ENCODE data around the gene ASIC2.

ASIC2 gene

DNA sequence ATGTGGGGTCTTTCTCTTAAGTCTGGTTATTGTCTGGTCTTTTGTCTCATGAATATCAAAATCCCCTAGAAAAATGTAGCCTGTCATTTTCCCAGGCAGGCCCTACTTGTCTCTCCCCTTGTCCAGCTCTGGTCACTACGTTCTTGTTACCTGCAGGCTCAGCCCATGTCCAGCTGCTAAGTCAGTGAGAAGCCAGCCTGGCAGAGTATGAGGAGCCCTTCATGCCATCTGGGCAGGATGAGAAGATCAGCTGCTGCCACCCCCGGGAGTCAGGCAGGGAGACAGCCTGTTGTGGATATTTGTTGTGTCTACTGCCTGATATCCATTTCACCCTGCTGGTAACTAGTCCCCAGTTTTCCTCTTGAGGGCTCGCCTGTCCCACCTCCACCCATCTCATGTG lies 88.9 kb downstream of the ASIC2 start:
- no peak for DNase-seq (ENCODE audit: low spot score)

DNA sequence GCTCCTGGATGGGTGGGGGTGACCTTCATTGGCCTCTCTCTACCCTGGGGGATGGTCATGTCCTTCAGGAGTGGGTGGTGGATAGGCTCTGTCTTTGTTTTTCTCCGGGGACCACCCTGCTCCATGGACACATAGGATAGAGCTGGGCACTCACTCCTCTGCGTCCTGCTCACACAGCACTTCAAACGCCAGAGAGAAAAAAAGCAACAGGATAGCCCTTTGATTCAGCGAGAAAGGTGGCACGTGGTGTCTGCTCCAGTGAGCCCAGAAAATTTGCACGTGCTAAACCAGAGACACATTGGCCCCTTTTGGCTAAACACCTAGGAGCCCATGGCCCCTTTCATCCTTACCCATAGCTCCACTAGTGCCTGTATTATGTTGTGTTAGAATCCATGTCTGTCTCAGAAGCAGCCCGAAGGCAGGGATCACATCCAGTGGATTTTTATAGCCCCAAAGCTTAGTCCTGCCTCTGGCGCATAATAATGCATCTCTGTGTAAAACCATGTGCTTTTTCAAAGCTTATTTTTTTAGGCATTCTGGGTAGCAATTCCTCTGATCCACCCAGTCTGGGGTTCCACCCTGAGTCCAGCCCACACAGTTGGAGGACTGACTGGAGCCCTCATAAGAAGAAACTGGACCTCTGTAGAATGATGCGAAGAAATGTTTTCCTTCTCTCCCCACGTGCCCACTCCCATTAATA lies 90.1 kb downstream of the ASIC2 start:
- no peak for DNase-seq (ENCODE audit: low spot score)

GRCh38 chr17:33202021-33202420 lies 91.1 kb downstream of the ASIC2 start:
- no peak for DNase-seq (ENCODE audit: low spot score)

DNA sequence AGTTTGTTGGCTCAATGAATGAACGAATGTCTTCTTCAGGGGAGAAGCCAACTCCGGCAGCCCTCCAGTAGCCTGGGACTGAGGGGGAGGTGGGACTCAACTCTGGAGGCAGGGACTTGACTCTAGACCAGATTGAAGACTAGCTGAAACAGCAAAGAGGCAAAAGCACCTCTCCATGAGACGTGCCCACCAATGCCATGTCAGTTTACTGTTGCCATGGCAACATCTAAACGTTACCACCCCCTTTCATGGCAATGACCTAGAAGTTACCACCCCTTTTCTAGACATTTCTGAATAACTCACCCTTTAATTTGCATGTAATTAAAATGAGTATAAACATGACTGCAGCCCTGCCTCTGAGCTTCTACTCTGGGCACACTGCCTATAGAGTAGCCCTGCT lies 91.8 kb downstream of the ASIC2 start:
- DNase-seq (ENCODE audit: low spot score): no peak

DNA sequence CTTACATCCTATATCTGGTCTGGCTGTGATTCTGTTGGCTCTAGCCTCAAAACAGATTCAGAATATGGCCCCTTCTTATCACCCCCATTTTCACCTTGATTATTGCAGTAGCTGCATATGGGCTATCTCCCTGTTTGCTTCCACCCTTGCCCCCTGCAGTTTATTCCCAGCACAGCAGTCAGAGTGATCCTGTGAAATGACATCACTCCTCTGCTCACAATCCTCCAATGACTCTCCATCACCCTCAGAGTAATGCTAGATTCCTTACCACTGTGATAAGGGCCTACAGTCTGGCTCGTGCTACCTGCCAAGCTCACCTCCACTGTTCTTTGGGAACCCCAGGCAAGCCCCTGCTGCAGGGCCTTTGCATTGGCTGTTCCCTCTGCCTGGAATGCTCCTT lies 92.5 kb downstream of the ASIC2 start:
- DNase-seq (ENCODE audit: low spot score): peak; percentile 59

DNA sequence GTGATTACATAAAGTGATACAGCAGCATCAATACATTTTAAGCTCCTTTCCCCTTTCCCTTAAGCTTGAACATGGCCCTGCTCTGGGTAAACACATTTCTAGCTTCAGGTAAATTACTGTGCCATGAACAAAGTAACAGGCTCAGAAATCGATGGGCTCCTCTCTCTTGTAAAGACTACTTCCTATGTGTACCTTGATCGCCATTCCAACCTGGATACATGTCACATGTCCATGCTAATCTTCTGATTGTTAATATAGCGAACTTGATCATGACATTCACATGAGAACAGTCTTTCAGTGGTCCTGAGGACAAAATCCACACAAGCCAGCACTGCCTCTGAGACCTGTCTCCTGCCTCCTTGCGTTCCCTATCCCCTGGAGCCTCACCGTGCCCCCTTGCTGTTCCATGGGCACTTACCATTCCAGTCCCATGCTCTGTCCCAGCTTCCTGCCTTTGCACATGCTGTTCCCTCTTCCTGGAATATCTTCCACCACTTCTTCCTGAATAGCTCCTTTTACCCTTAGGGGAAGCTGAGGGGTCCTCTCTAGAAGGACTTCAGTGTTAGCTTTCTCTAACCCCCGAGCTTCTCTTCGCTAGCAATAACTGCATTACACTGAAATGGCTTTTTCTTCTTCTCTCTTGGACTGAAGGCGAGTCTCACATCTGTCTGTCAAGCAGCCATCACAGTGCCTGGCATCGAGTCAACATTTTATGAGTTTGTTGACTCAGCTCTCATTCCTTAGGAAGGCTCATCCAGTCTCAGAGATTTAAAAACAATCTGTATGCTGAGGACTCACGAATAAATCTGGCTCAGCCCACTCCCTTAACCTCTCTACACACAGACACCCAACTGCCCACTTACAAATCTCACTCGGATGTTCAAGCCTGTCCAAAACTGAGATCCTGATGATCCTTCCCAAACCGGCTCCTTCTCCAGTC lies 93.3 kb downstream of the ASIC2 start:
- DNase-seq (ENCODE audit: low spot score): peak; percentile 62

GRCh38 chr17:33198954-33199353 lies 94.1 kb downstream of the ASIC2 start:
- DNase-seq (ENCODE audit: low spot score): no peak

DNA sequence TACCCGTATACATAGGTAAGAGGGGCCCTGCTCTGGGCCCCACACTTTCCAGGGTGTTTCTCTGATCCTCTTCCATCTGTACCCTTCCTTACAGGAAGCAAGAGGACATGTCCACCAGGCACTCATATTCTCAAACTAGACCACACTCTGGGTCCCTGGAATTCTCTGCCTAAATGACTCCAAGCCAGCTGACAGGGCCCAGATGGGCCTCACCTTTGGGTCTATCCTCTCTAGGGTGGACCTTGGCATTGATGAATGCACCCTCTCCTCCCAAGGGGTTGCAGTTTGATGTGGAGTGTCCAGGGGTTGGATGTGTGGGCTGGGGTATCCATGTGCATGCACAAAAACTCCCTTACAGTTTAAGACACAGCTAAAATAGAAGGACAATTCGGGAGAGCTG lies 95.8 kb downstream of the ASIC2 start:
- DNase-seq (ENCODE audit: low spot score): no peak

- DNase-seq (ENCODE audit: low spot score): no peak
These were observed 96.2 kb downstream of the ASIC2 start for GRCh38 chr17:33196883-33197282.

DNA sequence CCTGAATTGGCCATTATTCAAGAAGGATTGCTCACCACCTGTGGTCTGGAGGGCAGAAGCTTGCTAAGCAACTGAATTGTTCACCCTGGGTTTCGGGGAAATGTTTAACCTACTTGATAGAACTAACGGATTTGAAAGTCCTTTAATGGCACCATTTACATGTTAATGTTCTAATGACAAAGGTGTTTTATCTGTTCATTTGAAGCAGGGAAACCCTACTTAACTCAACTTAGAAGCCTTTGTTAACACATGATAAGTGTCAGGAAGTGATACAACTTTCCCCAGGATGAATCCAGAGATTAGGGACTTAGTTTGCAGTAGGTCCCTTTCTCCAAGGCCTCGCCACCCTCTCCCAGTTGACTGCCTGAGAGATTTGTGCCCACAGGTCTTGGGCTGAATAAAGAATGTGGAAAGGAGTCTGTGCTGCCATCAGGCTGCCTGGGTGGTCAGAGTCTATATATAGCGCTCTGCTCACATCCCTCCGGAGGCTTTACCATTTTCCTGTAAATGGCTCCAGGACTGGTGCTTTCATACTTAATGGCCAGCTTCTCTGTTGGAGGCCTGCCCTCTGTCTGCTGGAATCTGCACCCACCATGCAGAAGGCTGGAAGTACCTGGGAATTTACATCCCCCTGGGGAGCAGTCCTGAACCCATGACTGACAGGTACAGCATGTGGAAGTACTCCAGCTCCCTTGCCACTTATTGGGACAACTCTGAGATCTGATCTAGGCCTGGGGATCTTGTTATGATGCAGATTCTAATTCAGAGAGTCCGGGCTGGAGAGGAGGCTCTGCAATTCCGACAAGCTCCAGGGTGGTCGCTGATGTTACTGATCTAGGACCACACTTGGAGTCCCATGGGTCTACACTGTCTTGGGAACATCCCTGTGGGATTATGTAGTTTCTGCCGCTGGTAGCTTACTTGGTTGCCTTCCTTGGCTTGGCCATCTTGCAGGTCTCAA lies 99.9 kb downstream of the ASIC2 start:
- DNase-seq (ENCODE audit: low spot score): peak; percentile 90

- DNase-seq (ENCODE audit: low spot score): no peak
These were observed 109.5 kb downstream of the ASIC2 start for GRCh38 chr17:33183487-33184026.

DNA sequence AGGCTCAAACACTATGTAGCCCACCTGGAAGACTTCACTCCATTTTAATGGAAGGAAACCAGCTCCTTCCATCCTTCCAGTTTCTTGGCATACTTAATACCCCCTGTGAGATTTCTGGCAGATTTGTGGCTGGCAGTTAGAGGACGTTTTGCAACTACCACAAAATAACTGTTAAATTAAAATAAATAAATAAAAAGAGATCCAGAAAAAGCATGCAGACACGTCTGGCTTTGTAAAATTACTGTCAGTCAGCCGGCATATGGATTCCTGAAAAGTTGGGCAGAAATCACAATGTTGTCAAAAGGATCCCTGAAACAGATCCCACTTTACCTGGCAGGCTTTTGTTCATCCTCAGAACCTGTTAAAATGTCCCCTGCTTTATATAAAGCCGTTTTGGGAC lies 113.9 kb downstream of the ASIC2 start:
- DNase-seq (ENCODE audit: low spot score): no peak

- peak; percentile 35 for DNase-seq (ENCODE audit: low spot score)
These were observed 114.4 kb downstream of the ASIC2 start for GRCh38 chr17:33178681-33179080.

- DNase-seq (ENCODE audit: low spot score): no peak
These were observed 117.5 kb downstream of the ASIC2 start for GRCh38 chr17:33175562-33175961.

DNA sequence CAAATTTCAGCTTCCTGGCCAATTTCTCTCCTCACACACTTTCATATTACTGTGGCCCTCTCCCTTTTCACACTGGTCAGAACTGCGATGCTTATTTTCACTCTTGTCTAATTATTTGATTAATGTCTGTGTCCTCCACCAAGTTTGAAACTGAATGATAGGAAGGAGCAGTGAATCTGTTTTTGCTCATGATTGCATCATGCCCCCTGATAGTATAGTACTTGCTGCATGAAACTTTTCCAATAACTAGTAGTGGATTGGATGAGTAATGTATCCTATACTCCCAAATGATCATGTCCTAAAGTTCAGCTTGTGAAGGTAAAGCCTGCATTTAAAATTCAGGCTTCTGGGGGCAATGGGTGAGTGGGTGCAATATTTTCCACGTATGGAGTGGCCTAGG lies 121.2 kb downstream of the ASIC2 start:
- no peak for DNase-seq (ENCODE audit: low spot score)

DNA sequence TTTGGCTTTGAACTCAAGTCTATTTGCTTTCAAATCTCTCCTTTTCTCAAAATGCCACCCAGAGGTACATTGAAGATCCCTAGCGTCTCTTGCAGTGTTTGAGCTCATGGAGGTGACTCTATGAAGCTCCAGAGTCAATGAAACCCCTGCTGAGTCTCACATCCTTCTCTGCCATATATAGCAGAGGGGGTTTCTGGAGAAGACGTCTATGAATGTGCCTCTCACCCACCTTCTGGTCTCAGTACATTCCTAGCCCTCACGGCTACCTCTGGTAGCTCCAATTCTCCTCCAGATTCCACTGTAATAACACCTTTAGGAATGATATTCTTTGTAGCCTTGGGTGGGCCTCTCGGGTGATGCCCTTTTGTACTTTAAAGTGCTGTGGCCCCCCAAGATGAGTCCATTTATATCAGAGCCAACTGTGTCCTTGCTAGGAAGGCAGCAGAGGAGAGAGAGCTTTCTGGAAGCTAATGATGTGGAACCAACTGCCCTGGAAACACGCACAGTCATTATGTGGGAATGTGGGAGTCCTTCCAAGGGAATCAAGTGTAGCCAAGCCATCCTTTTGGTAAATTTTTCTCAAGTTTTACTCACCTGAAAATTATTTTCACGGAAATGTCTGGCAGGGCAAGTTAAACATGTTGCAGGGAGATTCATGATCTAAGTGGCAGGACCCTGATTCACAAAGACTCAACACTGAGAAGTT lies 123.4 kb downstream of the ASIC2 start:
- DNase-seq (ENCODE audit: low spot score): peak; percentile 98

- DNase-seq (ENCODE audit: low spot score): no peak
These were observed 125.4 kb downstream of the ASIC2 start for GRCh38 chr17:33167736-33168135.

DNA sequence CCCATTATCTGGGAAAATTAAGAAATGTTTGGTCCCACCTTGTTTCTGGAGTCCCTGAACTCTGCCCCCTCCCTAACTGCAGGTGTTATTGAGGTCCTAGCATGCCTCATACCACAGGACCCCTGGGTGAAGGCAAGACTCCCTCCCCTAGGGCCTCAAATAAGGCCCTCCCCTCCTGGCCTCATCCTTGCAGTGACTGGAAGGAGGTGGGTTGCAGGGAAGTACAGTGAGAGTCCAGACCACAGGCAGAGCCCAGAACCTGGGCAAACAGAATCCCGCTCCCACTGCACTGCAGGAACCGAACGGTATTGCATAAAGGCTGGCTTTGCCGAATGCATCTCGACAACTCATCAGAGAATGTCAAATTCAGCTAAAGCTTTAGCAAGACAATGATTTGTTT lies 126.6 kb downstream of the ASIC2 start:
- no peak for DNase-seq (ENCODE audit: low spot score)

DNA sequence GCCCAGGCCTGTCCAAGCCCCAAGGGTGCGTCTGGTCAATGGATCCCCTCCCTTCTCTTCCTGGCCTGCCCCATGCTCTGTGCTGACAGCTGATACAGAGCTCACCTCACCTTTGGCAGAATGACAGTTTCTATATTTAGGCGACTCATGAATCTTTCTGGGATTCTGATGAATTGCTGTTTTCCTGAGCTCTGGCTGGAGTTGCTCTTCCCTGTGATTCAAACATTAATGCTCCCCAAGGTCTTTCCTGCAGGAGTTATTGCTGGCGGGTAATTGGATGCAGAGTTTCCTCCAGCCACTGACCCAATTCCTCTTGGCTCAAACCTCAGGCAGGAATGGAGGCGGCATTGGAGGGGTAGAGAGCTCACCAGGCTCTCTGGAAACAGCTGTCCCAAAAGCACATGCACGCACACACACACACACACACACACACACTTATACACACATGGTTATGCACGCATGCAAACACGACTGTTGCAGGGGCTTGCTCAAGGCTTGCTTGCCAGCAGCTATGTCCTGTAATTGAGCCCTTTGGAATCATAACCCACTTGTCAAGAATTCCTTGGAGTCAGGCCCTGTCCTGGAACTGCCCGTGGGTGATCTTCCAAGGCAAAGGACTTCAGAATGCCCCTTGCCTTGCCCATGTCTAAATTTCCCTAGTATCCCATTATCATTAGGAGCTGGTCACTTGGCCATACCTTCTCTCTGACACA lies 128.8 kb downstream of the ASIC2 start:
- DNase-seq (ENCODE audit: low spot score): peak; percentile 76

DNA sequence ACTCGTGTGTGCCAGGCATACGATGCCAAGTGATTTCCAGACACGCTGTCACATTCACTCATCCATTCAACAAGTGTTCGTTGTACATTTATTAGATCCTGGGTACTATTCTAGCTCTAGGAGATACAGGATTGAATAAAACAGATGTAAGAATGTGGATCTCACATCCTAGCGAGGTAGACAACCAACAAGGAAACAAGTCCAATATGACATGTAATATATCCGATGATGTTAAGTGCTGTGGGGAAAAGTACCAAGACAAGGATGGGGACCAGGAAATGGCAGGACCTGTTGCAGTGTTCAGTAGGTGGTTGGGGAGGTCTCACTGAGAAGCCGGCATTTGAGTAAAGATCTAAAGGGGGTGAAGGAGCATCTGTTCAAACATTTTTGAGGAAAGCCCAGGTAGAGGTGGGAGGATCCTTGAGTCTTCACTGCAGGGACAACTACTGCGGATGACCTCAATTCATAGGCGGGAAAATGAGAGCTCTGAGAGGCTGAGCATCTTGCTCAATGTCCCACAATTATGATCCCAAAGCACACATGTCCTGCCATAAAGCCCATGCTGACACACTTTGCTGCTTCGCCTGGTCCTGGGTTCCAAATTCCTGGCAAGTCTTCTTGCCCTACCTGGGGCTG lies 129.4 kb downstream of the ASIC2 start:
- DNase-seq (ENCODE audit: low spot score): no peak

Measured in kidney tubule cell (primary cell).